GM18511 (cell line): ENCODE results near the gene PI16.

Experiments
- ATAC-seq: cut with Tn5 transposase; IDR thresholded peaks from one replicate; pipeline ENCODE4 v1.9.1; 2021; ENCODE audit warnings: mild to moderate bottlenecking, moderate library complexity; ENCODE audit not compliant: unreplicated experiment

PI16 gene, protein sequence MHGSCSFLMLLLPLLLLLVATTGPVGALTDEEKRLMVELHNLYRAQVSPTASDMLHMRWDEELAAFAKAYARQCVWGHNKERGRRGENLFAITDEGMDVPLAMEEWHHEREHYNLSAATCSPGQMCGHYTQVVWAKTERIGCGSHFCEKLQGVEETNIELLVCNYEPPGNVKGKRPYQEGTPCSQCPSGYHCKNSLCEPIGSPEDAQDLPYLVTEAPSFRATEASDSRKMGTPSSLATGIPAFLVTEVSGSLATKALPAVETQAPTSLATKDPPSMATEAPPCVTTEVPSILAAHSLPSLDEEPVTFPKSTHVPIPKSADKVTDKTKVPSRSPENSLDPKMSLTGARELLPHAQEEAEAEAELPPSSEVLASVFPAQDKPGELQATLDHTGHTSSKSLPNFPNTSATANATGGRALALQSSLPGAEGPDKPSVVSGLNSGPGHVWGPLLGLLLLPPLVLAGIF

GRCh38 chr6:36954262-36954931 is at the start of gene PI16:
Gene PI16 (plus strand): TSS chr6:36954738. CDS start chr6:36954761, 23 bp downstream.
- no peak for ATAC-seq

DNA sequence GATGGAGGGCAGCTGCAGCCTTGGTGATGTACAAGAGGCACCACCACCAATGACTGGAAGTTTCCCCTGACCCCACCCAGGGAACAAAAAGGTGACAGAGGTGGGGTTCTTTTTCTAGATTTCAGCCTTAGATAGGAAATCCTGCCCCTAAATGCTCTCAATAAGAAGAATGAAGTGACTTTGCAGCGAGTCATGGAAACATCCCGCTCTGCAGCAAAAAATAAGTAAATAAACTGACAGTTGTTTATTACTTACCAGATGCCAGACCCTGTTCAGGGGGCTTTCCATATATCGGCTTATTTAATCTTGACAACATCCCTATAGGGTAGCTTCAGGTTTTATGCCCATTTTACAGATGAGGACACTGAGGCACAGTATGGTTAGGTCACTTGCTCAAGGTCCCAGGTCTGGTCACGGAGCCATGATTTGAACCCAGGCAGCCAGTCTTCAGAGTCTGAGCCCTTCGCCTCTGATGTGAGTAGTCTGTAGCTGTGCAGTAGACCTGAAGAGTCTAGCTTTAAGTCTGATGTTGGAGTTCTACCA is 49.6 kb upstream of the PI16 start:
- no peak for ATAC-seq

DNA sequence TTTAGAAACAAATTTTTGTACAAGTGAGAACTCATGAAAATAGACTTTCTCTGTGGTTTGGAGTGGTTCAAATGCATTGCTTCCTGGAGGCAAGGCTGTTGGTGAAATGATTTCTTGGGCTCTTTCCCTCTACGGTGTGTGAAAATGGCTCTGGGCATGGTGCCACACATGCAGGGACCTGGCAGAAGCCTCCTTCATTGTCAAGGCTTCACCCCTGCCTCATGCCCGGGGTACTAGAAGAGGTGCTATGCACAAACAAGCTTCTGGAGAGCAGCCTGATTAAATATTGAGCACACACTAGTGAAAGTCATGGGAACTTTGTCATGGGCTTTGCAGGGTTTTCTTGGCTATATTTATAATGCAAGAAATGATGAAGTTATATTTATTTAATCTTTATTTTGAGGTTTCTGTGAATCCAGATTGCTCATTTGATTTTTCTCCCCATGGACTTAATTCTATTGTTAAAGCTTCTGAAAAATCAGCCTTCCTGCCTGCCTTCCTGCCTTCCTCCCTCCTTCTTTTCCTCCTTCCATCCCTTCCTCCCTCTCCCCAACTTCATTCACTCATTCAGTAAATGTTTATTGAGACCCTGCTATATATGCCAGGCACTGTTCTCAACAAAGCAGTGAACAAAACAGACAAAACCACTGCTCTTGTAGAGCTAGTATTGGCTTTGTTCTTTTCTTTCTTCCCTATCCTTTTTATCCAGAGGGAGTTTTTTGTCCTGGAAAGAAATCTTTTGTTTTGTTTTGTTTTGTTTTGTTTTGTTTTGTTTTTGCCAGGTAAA is 47.8 kb upstream of the PI16 start:
- ATAC-seq, result no peak

- ATAC-seq, result no peak
Observed at GRCh38 chr6:36907781-36908180, 46.8 kb upstream of the PI16 start.

DNA sequence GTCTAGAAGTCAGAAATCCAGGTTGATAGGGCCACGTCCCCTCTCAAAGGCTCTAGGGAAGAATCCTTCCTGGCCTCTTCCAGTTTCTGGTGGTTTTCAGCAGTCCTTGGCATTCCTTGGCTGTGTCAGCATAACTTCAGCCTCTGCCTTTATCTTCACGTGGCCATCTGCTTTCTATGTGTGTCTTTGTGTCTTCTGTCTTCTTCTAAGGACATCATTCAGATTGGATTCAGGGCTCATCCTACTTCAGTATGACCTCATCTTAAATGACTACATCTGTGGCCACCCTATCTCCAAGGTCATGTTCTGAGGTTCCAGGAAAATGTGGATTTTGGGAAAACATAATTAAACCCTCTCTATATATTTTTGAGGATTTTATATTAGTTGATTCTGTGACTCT is 45.8 kb upstream of the PI16 start:
- no peak for ATAC-seq

DNA sequence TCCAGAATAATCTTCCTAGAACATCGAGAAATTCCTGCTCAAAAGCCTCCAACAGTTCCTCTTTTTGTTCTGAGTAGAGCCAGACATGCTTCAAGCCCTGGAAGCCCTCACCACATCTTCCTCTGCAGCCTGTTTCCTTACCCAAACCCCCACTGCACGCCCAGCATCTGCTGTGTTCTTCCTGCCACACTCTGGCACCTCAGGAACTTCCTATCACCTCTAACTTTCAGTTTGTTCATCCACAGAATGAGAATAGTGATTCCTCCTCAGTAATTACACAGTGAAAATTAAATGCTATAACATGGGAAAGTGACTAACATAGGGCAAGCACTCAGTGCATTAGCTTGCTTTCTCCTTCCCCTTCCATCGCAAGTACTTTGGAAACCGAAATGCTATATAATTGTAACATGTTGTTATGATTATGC is 42.5 kb upstream of the PI16 start:
- peak; percentile 23 for ATAC-seq

- peak; percentile 95 for ATAC-seq
Observed at GRCh38 chr6:36912586-36912985, 42.0 kb upstream of the PI16 start.

DNA sequence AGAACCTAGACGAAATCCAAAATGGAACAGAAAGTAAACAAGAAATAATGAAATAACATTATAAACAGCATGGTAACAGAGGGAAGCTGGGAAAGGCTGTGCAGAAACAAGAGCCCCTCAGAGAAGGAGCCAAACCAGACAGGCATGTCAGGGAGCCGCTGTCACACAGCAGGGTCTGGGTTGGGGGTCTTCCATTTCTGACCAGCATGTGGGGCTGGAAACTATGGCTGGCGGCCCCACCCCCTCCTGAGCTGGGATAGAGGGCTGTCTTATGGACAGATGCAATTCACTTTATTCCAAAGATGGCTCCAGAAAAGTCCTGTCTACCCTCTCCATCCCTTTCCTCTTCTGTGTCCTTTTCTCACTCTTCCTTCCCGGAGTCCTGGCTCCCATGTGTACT is 41.5 kb upstream of the PI16 start:
- no peak for ATAC-seq

GRCh38 chr6:36914227-36914794 is 40.2 kb upstream of the PI16 start:
- no peak for ATAC-seq

GRCh38 chr6:36915599-36915998 is 38.9 kb upstream of the PI16 start:
- ATAC-seq, result no peak

DNA sequence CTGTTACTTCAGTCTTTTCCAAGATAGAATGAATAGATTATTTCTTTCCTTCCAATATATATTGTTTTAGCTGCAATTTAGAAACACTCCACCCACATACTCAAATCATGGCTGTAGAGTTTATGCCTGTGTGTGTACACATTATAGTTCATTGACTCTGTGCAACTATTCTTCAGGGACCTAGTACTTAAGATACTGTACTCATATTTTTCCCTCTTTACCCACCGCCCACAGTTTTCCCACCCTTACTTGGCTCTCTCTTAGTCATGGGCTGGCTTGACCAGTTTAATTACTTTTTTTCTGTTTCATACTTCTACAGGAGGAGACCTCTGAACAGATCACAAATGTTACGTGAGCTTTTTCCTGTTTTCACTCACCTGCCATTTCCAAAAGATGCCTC is 38.4 kb upstream of the PI16 start:
- no peak for ATAC-seq

DNA sequence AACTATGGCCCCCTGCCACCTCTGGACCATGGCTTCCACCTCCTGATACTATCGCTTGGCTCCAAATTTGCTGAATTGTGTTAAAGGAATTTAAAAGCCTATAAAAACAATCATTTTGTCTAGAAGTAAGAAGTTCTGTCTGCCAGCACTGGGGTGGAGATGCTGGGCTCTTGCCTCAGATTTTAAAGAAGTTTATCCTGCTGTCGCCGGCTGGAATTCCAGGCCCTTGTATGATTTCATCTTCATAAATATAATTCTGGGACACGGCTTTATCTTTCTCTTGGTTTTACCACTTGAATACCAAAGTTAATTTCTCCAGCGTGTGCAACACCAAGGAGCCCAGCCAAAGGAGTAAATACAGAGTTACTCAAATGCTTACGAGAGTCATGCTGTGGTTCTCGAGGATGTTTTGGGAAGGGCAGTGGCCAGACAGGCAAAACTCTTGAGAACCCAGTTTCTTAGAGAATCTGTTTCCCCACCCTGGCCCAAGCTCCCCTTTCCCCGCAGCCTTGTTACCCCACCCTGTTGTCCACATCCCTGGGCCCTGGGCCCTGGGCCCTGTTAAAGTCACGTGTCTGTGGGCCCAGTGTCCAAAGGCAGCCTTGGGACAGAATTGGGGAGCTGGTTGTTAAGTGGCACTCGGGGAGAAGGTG is 36.9 kb upstream of the PI16 start:
- no peak for ATAC-seq

DNA sequence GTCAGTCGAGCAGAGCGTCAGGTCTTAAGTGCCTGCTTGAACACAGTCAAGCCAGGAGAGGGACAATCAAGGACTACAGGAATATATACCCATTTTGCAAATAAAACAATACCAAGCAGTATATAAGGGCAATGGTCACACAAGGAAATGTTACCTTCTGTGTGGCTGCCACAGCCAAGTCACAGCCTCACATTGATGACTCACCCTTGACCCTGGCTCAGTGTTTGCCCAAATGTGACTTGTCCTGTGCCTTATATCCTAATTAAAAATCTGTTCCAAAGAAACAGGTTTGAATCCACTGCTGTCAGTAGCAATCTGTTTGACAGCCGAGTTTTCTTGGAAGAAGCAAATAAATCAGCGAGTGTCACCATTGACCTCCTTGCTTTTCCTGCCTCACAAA is 34.5 kb upstream of the PI16 start:
- no peak for ATAC-seq

DNA sequence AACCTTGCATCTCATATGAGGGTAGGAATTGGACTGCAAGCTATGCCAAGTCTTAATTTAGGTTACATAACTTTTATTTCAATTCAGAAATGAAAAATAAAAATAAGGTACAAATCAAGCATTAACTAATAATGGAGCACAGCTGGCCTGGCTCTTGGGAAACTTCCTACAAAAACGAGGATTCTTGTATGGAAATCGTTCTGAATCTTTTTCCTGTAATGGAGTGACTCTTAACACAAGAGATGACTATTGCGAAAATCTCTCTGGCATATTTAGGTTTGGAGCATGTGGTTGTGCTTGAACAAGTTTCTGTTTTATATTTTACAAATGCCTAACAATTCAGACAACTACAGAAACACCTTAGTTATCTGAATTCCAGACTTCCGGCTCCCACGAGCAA is 34.0 kb upstream of the PI16 start:
- no peak for ATAC-seq

- no peak for ATAC-seq
Observed at GRCh38 chr6:36924131-36924530, 30.4 kb upstream of the PI16 start.

- no peak for ATAC-seq
Observed at GRCh38 chr6:36924778-36925374, 29.7 kb upstream of the PI16 start.

GRCh38 chr6:36925809-36926208 is 28.7 kb upstream of the PI16 start:
- no peak for ATAC-seq

- no peak for ATAC-seq
Observed at GRCh38 chr6:36926708-36927513, 27.6 kb upstream of the PI16 start.
